Measurements from ENCODE around the gene SDR39U1.
A peak's percentile ranks its signal among the peaks of the same experiment; 100 is the strongest.
"Not testable (repeated sequence)": the region's sequence is repeated elsewhere in the genome, so short reads cannot be mapped to it uniquely, and the experiment has no call there.

The SDR39U1 gene

GRCh38 chr14:24442240-24443052, at the start of gene SDR39U1:
TSS of gene SDR39U1 (minus strand) at chr14:24442776. CDS start at chr14:24442769, 7 bp downstream.
- in situ Hi-C loops (cut with HindIII; ENCODE audit: low sequenced_read_pairs): no loop called here
- peak; percentile 99 for DNase-seq (ENCODE audit: low read depth, low spot score)
- peak within 1 kb of the TSS; percentile 84 for H3K4me3 ChIP-seq (ENCODE audit: low read depth, low read length)
- no peak for TF ChIP-seq CTCF (IDR thresholded peaks at IDR 0.05; ENCODE audit: low read depth, low read length)

DNA sequence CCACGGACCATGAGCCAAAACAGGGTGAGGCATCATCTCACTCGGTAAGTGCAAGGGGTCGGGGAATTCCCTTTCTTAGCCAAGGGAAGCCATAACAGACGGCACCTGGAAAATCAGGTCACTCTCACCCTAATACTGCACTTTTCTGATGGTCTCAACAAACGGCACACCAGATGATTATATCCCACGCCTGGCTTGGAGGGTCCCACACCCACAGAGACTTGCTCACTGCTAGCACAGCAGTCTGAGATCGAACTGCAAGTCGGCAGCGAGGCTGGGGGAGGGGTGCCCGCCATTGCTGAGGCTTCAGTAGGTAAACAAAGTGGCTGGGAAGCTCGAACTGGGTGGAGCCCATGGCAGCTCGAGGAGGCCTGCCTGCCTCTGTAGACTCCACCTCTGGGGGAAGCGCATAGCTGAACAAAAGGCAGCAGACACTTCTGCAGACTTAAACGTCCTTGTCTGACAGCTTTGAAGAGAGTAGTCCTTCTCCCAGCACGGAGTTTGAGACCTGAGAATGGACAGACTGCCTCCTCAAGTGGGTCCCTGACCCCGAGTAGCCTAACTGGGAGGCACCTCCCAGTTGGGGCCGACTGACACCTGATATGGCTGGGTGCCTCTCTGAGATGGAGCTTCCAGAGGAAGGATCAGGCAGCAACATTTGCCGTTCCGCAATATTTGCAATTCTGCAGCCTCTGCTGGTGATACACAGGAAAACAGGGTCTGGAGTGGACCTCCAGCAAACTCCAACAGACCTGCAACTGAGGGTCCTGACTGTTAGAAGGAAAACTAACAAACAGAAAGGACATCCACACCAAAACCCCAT, 49.2 kb upstream of the SDR39U1 start:
- DNase-seq (ENCODE audit: low read depth, low spot score); in situ Hi-C loops (cut with HindIII; ENCODE audit: low sequenced_read_pairs); H3K4me3 ChIP-seq (ENCODE audit: low read depth, low read length): not testable (repeated sequence)

DNA sequence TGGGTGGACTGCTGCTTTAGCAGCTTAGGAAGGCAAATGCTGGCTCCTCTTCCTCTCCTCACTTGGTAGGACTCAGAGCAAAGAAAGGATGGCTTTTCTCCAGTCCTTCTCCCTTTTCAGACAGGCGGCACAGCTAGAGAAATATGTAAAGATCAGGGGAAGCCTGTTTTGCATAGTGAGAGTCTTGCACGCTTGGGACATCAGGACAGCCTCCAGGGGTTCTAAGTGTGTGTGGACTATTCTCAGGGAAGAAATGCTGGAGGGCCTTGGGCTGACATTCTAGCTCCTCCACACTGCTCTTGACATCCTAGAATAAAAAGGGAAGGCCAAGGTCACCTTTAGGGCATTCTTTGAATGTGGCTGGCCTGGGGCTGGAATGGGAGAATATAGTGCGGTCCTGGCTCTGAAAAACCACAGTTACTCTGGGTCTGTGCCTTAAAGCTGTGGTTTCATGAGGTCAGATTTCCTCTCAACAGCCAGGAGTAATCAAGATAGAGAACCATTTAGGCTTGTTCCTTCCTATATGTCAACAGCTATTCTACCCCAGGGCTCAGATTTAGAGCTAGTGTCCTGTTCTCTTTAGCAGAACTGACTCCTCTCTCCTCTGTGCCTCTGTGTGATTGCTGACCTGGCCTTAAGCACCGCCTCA, 41.2 kb upstream of the SDR39U1 start:
- TF ChIP-seq CTCF (IDR thresholded peaks at IDR 0.05; ENCODE audit: low read depth, low read length): no peak
- no peak for DNase-seq (ENCODE audit: low read depth, low spot score)
- in situ Hi-C loops (cut with HindIII; ENCODE audit: low sequenced_read_pairs): no loop called here
- no peak overlapping the region for H3K4me3 ChIP-seq (ENCODE audit: low read depth, low read length)

GRCh38 chr14:24482699-24483303, 40.2 kb upstream of the SDR39U1 start:
- in situ Hi-C loops (cut with HindIII; ENCODE audit: low sequenced_read_pairs); DNase-seq (ENCODE audit: low read depth, low spot score); H3K4me3 ChIP-seq (ENCODE audit: low read depth, low read length): not testable (repeated sequence)

DNA sequence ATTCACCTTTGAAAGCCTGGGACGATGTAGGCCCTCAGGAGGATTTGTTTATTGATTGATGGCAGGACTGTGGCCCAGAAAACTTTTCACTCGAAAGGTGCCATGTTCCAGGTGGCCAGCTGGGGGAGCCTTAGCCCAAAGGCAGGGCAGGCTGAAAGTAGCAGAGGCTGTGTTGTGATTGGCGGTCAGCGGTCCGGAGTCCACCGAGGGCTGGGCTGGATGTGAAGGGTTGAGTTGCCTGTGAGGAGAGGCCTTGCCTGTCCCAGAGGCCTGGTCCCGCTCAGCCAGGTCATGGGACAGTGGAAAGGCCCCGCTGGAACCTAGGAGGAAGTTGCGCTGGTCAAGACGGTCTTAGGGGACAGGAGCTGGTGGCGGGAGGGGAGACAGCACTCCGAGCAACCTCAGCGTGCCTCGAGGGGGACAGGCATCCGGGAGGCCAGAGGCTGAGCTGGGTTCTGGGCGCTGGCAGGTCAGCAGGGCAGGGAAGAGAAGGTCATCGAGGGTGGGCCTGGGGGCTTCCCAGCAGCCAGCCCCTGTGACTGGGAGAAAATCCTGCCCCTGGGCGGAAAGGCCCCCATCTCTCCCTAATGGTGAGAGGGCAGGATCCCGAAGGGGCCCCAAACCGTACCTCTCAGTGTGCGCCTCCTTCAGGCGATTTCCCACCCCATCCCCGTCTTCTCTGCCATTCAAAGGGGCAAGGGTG, 39.2 kb upstream of the SDR39U1 start:
- peak; percentile 55 for TF ChIP-seq CTCF (IDR thresholded peaks at IDR 0.05; ENCODE audit: low read depth, low read length)
- in situ Hi-C loops (cut with HindIII; ENCODE audit: low sequenced_read_pairs): no loop called here
- H3K4me3 ChIP-seq (ENCODE audit: low read depth, low read length): no peak overlapping the region
- DNase-seq (ENCODE audit: low read depth, low spot score): no peak

DNA sequence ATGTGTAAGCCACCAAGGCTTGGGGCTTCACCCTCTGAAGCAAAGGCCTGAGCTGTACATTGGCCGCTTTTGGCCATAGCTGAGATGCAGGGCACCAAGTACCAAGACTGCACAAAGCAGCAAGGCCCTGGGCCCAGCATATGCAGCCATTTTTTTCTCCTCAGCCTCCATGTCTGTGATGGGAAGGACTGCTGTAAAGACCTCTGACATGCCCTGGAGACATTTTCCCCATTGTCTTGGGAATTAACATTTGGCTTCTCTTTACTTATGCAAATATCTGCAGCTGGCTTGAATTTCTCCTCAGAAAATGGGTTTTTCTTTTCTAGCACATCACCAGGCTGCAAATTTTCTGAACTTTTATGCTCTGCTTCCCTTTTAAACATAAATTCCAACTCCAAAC, 37.4 kb upstream of the SDR39U1 start:
- in situ Hi-C loops (cut with HindIII; ENCODE audit: low sequenced_read_pairs): not testable (repeated sequence)

GRCh38 chr14:24475261-24475660, 32.7 kb upstream of the SDR39U1 start:
- no peak for DNase-seq (ENCODE audit: low read depth, low spot score)
- no peak for TF ChIP-seq CTCF (IDR thresholded peaks at IDR 0.05; ENCODE audit: low read depth, low read length)
- in situ Hi-C loops (cut with HindIII; ENCODE audit: low sequenced_read_pairs): no loop called here

More for the DNA sequence above, 37.4 kb upstream of the SDR39U1 start:
- DNase-seq (ENCODE audit: low read depth, low spot score); H3K4me3 ChIP-seq (ENCODE audit: low read depth, low read length): not testable (repeated sequence)

More at GRCh38 chr14:24475261-24475660, 32.7 kb upstream of the SDR39U1 start:
- no peak overlapping the region for H3K4me3 ChIP-seq (ENCODE audit: low read depth, low read length)

Measured in astrocyte of the spinal cord (primary cell).